ENCODE results near the gene TRIM65.
"Not testable (repeated sequence)": the region's sequence is repeated elsewhere in the genome, so short reads cannot be mapped to it uniquely, and the experiment has no call there.

Gene TRIM65

DNA sequence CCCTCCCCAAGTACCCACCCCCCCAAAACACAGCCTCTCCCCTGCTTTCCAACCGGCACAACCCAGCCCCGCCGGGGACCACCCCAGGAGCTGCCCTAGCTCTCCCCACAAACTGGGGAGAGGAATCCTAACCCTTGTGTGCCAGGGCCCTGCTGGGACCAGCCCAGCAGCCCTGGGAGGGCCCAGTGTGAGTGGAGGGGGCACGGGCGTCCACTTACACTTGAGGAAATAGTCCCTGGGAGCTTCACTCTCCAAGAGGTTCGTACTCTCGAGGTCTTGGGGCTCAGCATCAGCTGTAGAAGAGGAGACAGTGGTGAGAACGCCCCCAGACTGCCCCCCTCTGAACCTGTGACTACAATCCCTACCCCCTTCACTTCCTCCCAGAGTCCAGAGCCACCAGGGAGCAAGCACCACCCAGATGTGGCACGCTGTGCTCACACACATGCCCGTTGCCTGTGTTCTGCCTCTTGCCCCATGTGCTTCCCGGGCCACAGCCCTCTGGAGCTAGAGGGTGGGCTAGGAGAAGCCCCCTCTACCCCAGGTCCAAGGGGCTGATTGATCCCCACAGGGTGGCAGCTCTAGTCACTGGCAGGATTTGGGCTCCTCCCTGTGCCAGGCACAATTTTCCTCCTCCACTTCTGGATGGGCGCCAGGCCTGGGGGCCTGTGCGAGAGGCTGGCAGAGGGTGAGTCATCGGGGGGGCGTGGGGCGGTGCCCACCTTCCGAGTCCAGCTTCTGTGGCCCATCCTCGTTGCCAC, 21.4 kb downstream of the TRIM65 start:
- DNase-seq, result no peak

DNA sequence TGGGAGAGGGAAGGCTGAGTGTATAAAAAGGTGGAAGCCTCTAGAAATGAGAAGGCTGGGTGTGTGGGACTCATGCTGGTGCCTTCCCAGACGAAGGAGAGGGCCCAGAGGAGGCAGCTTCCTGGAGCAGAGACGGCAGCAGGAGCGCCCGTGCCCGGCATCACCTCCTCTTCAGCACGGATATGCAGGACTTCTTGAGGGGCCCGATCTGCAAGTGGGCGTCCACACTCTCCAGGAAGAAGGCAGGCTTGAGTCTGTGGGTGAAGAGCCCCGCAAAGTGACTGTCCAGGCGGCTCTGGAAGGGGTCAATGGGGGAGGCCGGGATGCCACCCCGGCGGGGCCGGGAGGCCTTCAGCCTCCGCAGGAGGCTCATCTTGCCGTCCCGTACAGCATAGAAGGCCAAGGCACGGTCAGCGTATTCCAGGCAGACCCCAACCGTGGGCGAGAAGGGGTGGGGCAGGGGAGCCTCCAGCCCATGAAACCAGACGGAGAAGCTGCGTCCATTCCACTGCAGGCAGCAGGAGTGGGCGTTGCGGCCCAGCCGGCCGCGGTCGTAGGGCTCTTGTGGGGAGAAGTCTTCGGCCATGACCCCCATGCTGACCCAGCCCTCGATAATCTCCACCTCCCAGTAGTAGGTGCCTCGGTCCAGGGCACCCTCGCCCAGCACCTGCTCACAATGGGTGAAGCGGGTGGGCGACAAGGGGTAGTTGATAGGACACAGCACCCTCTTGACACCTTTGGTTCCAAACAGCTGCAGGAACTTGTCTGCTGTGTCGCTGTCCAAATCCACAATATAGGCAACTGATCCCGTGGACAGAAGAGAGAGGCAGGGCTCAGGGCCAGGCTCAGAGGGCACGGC, 22.2 kb downstream of the TRIM65 start:
- DNase-seq, result no peak

DNA sequence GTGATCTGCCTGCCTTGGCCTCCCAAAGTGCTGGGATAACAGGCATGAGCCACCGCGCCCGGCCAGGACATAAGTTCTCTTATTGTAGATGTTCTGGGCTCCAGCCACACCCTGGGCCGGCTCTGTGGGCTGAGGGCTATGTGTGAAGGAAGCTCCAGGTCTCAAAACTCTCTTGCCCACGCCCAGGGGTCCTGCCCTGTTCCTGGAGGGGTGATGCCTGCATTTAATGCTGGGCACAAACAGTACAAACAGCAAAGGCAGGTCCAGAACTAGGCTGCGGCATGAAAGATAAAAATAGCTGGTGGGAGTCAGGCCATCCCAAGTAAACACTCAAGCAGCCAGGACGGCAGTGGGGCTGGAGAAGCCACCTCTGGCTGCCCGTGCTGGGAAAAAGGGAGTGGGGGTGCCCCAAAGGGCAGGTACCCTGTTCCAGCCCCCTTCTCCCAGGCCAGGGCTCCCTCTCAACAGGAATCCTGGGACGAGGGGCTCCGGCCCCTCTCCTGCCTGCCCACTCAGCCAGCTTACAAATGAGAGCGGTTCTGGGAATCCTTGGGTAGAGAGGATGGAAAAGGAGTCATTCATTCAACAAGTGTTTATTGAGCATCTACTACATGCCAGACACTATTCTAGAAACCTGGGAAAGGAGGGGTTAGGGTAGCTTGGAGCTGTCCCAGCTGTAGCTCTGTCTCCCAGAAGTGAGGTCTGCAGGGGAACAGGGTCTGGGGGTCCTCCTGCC, 23.0 kb downstream of the TRIM65 start:
- DNase-seq, result no peak

DNA sequence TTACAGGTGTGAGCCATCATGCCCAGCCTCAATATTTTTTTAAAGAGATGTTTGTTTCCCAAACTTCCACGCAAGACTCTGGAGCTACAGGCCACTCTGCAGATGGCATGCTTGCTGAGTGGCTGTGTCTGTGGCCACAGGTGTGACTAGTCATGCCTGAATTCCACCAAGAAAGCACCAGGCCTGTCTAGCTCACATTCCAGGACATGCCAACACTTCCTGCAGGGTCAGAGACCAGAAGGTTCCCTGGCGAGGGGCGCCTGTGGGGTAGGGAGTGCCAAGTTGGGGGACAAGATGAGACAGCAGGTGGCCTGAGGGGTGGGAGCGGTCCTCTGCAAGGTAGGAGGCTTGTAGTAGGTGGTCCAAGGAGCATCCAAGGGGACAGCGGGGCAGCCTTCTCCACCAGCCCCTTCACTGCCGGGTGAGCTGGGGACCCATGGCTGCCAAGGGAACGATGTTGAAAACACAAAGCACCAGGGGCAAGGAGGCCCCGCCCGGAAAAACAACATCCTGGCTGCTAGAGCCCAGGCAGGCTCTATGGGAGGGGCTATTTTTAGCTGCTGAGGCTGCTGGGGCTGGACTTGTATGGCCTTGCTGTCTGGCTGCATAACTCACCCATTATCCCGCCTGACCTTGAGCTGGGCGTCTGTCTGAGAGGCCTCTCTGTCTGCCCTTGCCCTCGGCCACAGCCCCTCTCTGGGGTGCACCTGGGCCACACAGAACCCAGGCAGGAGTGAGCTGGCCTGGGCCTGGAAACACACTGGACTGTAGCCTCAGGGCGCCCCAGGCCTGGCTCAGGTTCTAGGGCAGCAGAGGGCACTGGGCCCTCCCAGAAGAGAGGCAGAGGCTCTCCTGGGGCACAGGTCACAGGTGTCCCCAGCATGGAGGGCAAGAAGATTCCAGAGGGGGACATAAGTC, 24.1 kb downstream of the TRIM65 start:
- no peak for DNase-seq

DNA sequence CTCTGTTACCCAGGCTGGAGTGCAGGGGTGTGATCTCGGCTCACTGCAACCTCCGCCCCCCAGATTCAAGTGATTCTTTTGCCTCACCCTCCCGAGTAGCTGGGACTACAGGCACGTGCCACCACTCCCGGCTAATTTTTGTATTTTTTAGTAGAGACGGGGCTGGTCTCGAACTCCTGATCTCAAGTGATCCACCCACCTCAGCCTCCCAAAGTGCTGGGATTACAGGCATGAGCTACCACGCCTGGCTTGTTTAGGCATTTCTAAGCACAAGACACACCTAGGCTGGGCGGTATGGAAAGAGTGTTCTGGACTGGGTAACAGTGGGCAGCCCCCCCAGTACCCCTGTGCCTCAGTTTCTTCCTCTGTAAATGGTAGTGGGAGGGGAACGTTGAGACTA, 26.5 kb downstream of the TRIM65 start:
- not testable (repeated sequence) for DNase-seq

DNA sequence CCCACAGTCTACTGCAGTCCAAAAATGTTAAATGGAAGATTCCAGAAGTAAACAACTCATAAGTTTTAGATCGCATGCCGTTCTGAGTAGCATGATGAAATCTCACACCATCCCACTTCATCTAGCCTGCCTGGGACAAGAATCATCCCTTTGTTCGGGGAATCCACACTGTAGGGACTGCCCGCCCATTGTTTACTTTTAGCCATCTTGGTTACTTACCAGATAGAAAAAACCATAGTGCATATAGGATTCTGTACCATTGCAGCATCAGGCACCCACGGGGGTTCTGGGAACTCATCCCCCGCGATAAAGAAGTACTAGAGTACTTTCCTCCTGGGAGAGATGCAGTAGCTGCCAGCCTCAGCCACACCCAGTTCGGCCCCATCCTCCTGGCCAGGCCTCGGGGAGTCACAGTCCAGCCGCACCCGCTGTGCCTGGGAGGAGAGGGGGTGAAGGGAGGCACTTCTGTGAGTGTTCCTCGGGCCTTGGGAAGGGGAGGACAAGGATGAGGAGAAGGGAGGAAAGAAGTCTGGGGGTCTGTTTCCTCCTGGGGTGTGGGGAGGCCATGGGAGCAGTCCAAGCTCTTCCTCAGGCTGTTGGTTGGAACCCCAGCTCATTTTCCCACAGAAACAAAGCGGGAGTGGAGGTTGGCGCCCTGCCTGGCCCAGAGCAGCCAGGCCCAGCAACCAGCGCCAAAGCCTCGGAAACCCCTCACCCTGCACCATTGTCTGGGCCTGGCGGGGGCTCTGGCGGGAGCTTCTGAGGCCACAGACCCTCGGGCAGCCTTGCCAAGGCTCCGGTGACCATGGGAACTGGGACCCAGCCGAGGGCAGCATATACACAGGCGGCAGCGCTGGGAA, 27.2 kb downstream of the TRIM65 start:
- DNase-seq, result no peak

DNA sequence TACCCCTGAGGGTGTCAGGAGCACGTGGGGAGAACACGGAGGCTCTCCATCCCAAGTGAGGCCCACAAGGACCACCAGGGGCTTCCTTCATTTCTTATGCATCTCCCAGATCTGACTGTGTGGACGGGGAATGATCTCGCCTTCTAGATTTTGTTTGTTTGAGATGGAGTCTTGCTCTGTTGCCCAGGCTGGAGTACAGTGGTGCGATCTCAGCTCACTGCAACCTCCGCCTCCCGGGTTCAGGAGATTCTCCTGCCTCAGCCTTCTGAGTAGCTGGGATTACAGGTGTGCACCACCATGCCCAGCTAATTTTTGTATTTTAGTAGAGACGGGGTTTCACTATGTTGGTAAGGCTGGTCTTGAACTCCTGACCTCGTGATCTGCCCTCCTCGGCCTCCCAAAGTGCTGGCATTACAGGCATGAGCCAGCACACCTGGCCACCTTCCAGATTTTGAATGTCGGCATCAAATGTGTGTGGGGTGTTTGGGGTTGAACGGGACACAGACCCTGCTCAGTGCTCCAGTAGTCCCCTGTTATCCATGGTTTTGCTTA, 27.9 kb downstream of the TRIM65 start:
- DNase-seq, result not testable (repeated sequence)

DNA sequence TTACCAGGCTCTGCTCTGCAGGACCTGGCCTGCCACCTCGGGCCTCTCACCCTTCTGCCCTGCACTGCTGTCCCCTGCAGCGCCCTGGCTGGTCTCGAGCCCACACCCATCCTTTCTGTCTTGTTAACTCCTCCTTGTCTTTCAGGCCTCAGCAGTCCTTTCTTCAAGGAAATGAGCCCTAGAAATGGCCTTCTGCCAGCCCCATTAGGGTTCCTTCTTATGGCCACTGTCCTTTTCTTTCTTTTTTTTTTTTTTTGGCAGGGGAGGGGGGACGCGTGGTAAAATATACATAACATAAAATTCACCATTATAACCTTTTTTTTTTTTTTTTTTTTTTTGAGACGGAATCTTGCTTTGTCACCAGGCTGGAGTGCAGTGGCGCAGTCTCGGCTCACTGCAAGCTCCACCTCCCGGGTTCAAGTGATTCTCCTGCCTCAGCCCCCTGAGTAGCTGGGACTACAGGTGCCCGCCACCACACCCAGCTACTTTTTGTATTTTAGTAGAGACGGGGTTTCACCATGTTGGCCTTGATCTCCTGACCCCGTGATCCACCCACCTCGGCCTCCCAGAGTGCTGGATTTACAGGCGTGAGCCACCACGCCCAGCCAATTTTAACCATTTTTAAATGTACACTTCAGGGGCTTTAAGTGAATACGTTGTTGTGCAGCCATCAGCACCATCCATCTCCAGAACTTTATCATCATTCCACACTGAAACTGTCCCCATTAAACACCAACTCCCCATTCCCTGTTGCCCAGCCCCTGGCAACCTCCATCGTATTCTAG, 31.2 kb downstream of the TRIM65 start:
- not testable (repeated sequence) for DNase-seq

DNA sequence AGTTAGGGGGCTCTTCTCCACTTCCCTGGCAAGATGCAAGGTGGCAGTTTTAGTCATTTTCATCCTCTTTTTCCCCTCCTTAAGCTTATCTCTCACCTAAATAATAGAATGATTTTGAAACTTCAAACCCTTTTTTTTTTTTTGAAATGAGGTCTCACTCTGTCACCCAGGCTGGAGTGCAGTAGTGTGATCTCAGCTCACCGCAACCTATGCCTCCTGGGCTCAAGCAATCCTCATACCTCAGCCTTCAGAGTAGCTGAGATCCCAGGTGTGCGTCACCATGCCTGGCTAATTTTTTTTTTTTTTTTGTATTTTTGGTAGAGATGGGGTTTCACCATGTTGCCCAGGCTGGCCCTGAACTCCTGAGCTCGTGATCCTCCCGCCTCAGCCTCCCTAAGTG, 31.9 kb downstream of the TRIM65 start:
- not testable (repeated sequence) for DNase-seq

DNA sequence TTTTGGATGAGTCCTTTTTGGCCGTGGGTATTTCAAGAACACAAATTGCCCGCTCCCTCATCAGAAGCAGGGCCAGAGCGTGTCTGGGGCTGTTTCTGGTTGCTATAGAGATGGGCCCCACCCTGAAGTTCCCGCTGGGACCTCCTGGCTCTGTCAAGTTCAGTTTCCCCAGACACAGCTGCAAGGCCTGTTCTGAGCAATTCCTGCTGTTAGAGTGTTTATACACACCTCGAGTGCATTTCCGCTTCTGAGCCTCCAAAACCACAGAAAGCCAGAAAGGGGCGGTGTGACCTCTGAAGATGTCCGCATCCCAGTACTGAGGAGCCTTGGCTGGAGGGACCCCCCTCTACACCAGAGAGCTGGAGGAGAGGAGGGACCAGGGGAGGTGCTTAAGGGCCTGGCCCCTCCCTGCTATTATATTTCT, 32.3 kb downstream of the TRIM65 start:
- DNase-seq, result no peak

DNA sequence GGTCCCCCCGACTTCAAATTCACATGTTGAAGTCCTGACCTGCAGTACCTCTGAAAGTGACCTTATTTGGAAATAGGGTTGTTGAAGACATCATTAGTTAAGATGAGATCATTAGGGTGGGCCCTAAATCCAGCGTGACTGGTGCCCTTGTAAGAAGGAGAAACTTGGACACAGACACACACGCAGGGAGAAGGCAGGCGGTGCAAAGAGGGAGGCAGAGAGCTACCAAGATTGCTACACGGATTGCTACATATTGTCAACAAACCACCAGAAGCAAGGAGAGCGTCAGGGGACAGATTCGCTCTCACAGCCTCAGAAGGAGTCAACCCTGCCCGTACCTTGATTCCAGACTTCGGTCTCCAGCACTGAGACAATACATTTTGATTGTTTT, 34.8 kb downstream of the TRIM65 start:
- DNase-seq, result no peak

DNA sequence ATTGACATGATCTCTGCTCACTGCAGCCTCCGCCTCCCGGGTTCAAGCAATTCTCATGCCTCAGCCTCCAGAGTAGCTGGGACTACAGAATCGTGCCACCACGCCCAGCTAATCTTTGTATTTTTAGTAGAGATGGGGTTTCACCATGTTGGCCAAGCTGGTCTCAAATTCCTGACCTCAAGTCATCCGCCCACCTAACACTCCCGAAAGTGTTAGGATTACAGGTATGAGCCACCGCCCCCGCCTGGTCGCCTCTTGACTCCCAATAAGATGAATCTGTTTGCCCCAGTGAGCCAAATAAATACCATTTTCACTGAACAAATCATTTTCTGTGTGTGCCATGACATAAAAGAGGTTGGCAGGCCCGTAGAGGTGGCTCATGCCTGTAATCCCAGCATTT, 37.4 kb downstream of the TRIM65 start:
- DNase-seq, result not testable (repeated sequence)

DNA sequence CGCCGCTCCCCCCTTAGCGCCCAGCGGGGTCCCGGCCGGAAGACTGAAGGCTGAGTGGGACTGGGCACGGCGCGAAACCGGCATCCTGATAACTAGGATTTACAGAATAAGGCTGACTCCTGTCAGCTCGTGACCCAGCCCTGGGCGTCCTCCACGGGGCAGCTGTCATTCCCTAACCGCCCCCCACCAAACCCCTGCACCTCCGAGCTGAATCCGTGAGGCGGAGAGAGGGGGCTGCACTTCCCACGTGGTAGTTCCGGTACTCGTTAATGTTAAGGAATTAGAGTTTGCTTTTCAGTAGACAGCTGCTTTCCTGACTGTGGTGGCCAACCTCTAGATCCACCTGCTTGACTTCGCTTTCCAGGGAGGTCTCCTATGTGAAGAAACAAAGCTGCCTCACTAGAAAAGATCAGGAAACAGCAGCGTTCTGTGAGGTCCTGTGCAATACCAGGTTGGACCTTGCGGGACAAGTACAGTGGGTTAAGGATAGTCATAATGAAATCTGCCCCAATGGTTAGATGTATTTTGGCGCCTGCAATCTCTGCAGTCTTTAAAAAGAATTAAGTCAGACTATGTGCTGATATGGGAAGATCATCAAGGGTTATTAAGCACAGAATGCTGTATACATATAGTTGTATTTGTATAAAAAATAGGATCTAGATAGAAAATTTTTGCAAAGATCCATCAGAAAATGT, 40.5 kb downstream of the TRIM65 start:
- no peak for DNase-seq

DNA sequence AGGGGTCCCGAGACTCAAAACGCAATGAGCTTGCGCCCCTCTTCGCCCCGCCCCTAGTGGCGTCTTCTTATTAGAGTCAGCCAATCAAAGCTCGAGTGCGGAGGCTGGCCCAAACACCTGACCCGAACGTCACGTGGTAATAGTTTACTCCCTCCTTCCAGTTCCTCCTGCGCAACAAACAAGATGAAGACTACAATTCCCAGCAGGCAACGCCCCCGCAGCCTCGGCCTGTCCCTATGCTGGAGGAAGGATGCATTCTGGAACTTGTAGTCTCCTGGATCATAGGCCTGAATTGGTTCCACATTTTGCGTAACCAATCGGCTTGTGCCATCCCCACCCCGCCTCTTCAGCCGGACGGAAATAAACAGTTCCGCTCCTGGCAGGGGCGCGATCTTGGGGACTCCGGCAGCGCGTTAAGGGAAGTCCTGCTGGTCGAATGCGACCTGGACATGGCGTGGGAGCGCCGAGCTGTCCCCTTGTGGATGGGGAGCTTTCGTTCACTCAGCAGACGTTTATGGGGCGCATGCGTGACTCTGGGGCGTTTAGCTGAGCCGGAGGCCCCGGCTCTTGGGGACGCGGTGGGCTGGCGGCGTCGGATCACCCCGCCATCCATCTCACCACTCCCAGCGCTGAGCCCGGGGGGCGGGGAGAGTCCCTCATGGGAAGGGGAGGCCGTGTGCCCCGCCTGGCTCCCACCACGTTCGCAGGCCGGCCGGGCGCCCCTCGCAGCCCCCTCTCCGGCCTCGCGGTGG, 41.3 kb downstream of the TRIM65 start, which contains the start of gene WBP2:
TSS of gene WBP2 (minus strand) at position 26 of the 752 bp plus-strand sequence. CDS start 38 bp downstream, outside the sequence.
- DNase-seq, result peak; percentile 94 to 97

DNA sequence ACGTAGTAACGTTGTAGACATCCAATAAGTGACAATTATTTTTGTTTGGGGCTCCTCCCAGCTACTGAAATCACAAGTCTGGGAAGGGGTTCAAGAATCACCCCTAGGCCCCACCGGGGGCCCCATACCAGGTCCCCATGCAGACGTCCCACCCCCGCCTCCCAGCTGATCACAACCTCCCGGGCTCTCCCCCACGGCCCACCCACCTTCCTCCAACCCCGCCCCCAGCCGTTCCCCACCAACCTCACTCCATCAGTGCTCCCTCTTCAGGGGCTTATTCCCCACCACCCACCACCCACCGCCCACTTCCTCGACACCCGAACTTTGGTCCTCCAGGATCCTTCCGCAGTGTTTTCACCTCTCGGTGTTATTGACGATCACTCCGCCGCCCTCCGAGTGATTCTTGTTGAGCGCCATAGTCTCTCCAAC, 41.9 kb downstream of the TRIM65 start:
- DNase-seq, result no peak

DNA sequence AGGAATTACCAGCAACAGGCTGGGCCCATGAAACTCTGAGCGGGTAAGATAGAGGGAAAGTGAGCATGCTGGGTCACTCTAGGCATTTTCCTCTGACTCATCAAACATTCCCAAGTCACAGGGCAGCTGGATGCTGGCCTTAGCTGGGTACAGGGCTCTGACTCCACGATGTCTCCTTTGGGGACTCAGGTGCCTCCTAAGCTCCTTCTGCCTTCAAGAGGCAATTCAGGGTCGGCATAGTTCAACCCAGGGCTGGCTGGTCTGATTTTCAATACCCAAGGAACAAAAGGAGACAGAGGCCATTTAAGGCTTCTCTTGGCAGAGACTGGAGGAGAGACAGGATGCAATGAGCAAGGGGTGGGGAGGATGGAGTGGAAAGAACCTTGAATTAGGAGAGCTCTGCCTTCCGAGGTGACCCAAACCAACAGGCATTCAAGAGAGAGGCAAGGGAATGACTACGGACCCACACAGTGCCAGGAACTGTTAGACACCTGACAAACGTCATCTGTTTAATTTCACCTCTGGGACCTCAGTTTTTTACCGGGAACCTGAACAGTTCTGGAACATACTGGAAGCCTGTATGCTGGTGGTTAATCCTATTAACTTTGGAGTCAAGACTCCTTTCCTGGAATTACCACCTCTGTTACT, 42.5 kb downstream of the TRIM65 start:
- no peak for DNase-seq

DNA sequence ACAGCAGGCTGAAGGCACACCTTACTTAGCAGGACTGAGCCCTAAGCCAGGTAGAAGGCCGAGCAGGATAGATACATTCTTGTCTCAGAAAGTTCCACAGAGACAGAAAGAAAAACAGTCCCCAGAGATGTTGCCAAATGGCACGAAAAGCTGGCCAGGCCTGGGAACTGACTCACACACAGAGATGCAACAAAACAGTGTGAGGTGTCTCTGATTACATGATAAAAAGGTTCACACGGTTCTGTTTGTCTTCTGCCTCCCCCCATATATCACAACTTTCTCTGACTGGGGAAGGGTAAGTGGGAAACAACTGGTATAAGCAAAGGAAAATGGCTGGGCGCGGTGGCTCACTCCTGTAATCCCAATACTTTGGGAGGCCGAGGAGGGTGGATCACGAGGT, 43.3 kb downstream of the TRIM65 start:
- DNase-seq, result no peak

DNA sequence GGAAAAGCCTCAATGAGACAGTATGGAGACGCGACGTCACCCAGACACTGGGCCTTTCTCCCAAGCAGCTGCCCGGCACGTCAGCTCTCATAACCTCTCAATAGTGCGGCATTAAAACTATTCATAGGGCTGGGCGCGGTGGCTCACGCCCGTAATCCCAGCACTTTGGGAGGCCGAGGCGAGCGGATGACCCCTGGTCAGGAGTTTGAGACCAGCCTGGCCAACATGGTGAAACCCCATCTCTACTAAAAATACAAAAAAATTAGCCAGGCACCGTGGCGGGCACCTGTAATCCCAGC, 45.1 kb downstream of the TRIM65 start:
- DNase-seq, result not testable (repeated sequence)

All from stimulated activated CD4-positive, alpha-beta T cell treated with anti-CD3 and anti-CD28 coated beads, Interleukin-2, amount 100 ng/mL, for 48 hours (primary cell).